Ishikawa (cell line): Measurements from ENCODE around the gene REC8.

Source experiments
- CEBPB ChIP-seq: IDR thresholded peaks from 2 replicates; pipeline ENCODE4 v1.6.1; 2012
- CREB1 ChIP-seq: IDR thresholded peaks from 2 replicates; pipeline ENCODE4 v1.6.1; 2012; ENCODE audit warnings: low read depth
- EGR1 ChIP-seq: IDR thresholded peaks from 2 replicates; pipeline ENCODE4 v1.6.1; 2012
- EP300 ChIP-seq: IDR thresholded peaks from 2 replicates; pipeline ENCODE4 v1.6.1; 2012; ENCODE audit warnings: borderline replicate concordance
- FOXM1 ChIP-seq: IDR thresholded peaks from 2 replicates; pipeline ENCODE4 v1.6.1; 2012; ENCODE audit warnings: low read depth, borderline replicate concordance
- MAX ChIP-seq: IDR thresholded peaks from 2 replicates; pipeline ENCODE4 v1.6.1; 2012
- NFIC ChIP-seq: IDR thresholded peaks from 2 replicates; pipeline ENCODE4 v1.6.1; 2012
- RAD21 ChIP-seq: IDR thresholded peaks from 2 replicates; pipeline ENCODE4 v1.6.1; 2012; ENCODE audit warnings: low read depth
- REST ChIP-seq: IDR thresholded peaks from 2 replicates; pipeline ENCODE4 v1.6.1; 2012; ENCODE audit warnings: low read depth, mild to moderate bottlenecking
- TAF1 ChIP-seq: IDR thresholded peaks from 2 replicates; pipeline ENCODE4 v1.6.1; 2012; ENCODE audit warnings: low read depth, mild to moderate bottlenecking
- TCF12 ChIP-seq: IDR thresholded peaks from 2 replicates; pipeline ENCODE4 v1.6.1; 2012; ENCODE audit warnings: low read depth
- TEAD4 ChIP-seq: IDR thresholded peaks from 2 replicates; pipeline ENCODE4 v1.6.1; 2012
- USF1 ChIP-seq: IDR thresholded peaks from 2 replicates; pipeline ENCODE4 v1.6.1; 2012
- YY1 ChIP-seq: IDR thresholded peaks from 2 replicates; pipeline ENCODE4 v1.6.1; 2012; ENCODE audit warnings: low read depth
- ZBTB7A ChIP-seq: IDR thresholded peaks from 2 replicates; pipeline ENCODE4 v1.6.1; 2012; ENCODE audit warnings: low read depth

REC8 gene

GRCh38 chr14:24130717-24131548 is 40.9 kb upstream of the REC8 start:
- TF ChIP-seq NFIC (no peak), EGR1 (no peak), ZBTB7A (no peak), REST (no peak), EP300 (no peak), RAD21 (no peak), CEBPB (no peak), TAF1 (no peak), CREB1 (no peak), TEAD4 (no peak), FOXM1 (no peak), USF1 (no peak), YY1 (no peak), TCF12 (no peak), MAX (no peak)

GRCh38 chr14:24131549-24131966 is 40.3 kb upstream of the REC8 start:
- no peak for TF ChIP-seq USF1
- no peak for TF ChIP-seq MAX
- TF ChIP-seq TAF1, result no peak
- TF ChIP-seq EGR1, result no peak
- no peak for TF ChIP-seq TCF12
- TF ChIP-seq TEAD4, result no peak
- no peak for TF ChIP-seq YY1
- TF ChIP-seq EP300, result no peak
- TF ChIP-seq CEBPB, result no peak

- TF ChIP-seq REST (no peak), TEAD4 (no peak), YY1 (no peak), EGR1 (no peak), EP300 (no peak), ZBTB7A (no peak), TCF12 (no peak), MAX (no peak), TAF1 (no peak), FOXM1 (no peak)
Measured at GRCh38 chr14:24132061-24132685, 39.7 kb upstream of the REC8 start.

- no peak for TF ChIP-seq TCF12
- no peak for TF ChIP-seq YY1
- TF ChIP-seq RAD21, result no peak
- TF ChIP-seq EP300, result no peak
- TF ChIP-seq NFIC, result no peak
- TF ChIP-seq FOXM1, result no peak
- TF ChIP-seq CEBPB, result no peak
- TF ChIP-seq REST, result no peak
- no peak for TF ChIP-seq TEAD4
- TF ChIP-seq TAF1, result no peak
- TF ChIP-seq CREB1, result no peak
- no peak for TF ChIP-seq USF1
- TF ChIP-seq MAX, result no peak
- TF ChIP-seq EGR1, result no peak
- no peak for TF ChIP-seq ZBTB7A
Measured at GRCh38 chr14:24132976-24133375, 38.9 kb upstream of the REC8 start.
